PC-9 (cell line): ENCODE results near the gene RAB33B. TPM values are rescaled to one million over a fixed set of nuclear protein-coding genes. Genes with fewer than 3 reads are reported as not detected.

Experiments used
- BruUV-seq: library from RNA; stranded (reverse); fragments of 400-500 nt; replicated peaks from 2 replicates; lab custom pipeline; 2021; lab: Mats Ljungman, UMichigan
- CTCF ChIA-PET: fragments of 300-600 bp; sonication (Branson Sonifier 250); formaldehyde crosslinking; loops from one replicate; lab custom pipeline; 2022; ENCODE audit warnings: antibody characterized with exemption; lab: Charles Lee
- POLR2A ChIA-PET: fragments of 300-600 bp; sonication (Branson Sonifier 250); formaldehyde crosslinking; loops from one replicate; lab custom pipeline; 2022; ENCODE audit warnings: antibody characterized with exemption; ENCODE audit not compliant: unreplicated experiment; lab: Charles Lee
- DNase-seq, 2 experiments: peaks; one replicate each; pipeline versions ENCODE4 v3.0.0 to v3.0.0-alpha.2; 2015 to 2022; ENCODE audit warnings: mixed read lengths in 1 of 2
- H2AFZ ChIP-seq: fragments of 200-600 bp; sonication (generic); 2 replicates; pipeline ENCODE4 v1.8.1; 2017; ENCODE audit warnings: antibody characterized with exemption
- H3F3A ChIP-seq: fragments of 200-600 bp; sonication (generic); 2 replicates; pipeline ENCODE4 v1.8.1; 2017; ENCODE audit warnings: antibody characterized with exemption, mild to moderate bottlenecking, low read depth; ENCODE audit not compliant: insufficient read depth
- H3K27ac ChIP-seq: fragments of 200-600 bp; sonication (generic); 2 replicates; pipeline ENCODE4 v1.6.1; 2016; ENCODE audit warnings: mixed run types
- H3K27me3 ChIP-seq: fragments of 200-600 bp; sonication (generic); 2 replicates; pipeline ENCODE4 v1.6.1; 2016; ENCODE audit warnings: low read depth, mixed run types; ENCODE audit not compliant: insufficient read depth
- H3K36me3 ChIP-seq: fragments of 200-600 bp; sonication (generic); 2 replicates; pipeline ENCODE4 v1.6.1; 2016; ENCODE audit warnings: low read depth, mixed run types
- H3K4me1 ChIP-seq: fragments of 200-600 bp; sonication (generic); replicated peaks from 2 replicates; pipeline ENCODE4 v1.6.1; 2016; ENCODE audit warnings: mixed run types; ENCODE audit not compliant: insufficient read depth
- H3K4me2 ChIP-seq: fragments of 200-600 bp; sonication (generic); 2 replicates; pipeline ENCODE4 v1.6.1; 2017; ENCODE audit warnings: mixed run types
- H3K4me3 ChIP-seq: fragments of 200-600 bp; sonication (generic); 2 replicates; pipeline ENCODE4 v1.6.1; 2016; ENCODE audit warnings: mixed run types
- H3K79me2 ChIP-seq: fragments of 200-600 bp; sonication (generic); 2 replicates; pipeline ENCODE4 v1.6.1; 2017; ENCODE audit warnings: low read depth, mixed run types
- H3K9me2 ChIP-seq: fragments of 200-600 bp; sonication (generic); 2 replicates; pipeline ENCODE4 v1.8.1; 2017; ENCODE audit warnings: mild to moderate bottlenecking; ENCODE audit not compliant: insufficient read depth
- H3K9me3 ChIP-seq: fragments of 200-600 bp; sonication (generic); 2 replicates; pipeline ENCODE4 v1.8.1; 2016; ENCODE audit warnings: low read depth; ENCODE audit not compliant: insufficient read depth
- H4K20me1 ChIP-seq: fragments of 200-600 bp; sonication (generic); 2 replicates; pipeline ENCODE4 v1.8.1; 2017; ENCODE audit not compliant: insufficient read depth
- CTCF ChIP-seq: fragments of 200-600 bp; sonication (generic); conservative IDR thresholded peaks from 2 replicates; pipeline ENCODE4 v1.6.1; 2017; ENCODE audit warnings: mixed run types, antibody characterized with exemption, mild to moderate bottlenecking, moderate library complexity
- EZH2 ChIP-seq: fragments of 200-600 bp; sonication (generic); IDR thresholded peaks from 2 replicates; pipeline ENCODE4 v1.8.0; 2017; ENCODE audit warnings: antibody characterized with exemption, low read depth
- intact Hi-C: fragments of 100-400 bp; cut with micrococcal nuclease; formaldehyde crosslinking; loops from one replicate; pipeline ENCODE4 v1.10.0; 2022; ENCODE audit not compliant: unreplicated experiment
- total RNA-seq: library from RNA; stranded (reverse); gene quantifications from 2 replicates; pipeline ENCODE4 v1.2.3, GENCODE V29; 2021

The RAB33B gene
- total RNA-seq, 1 experiment from 2014 or later, result 7.7 TPM

GRCh38 chr4:139436122-139436521 is 17.8 kb upstream of the RAB33B start:
- Histone ChIP-seq H3K9me2 (no peaks in the 10 kb centered on the region), H3K27me3 (no peaks in the 10 kb centered on the region), H3K4me1 (no peaks in the 10 kb centered on the region), H4K20me1 (no peaks in the 10 kb centered on the region), H3K36me3 (peaks cover 7% of the 10 kb centered on the region; the same call in 1 of the 2 replicates), H3K4me3 (no peak overlapping the region), H3K27ac (no peak overlapping the region), H3K9me3 (0 out of 2 replicates have a peak, but pooled peaks cover 4% of the 10 kb centered on the region), H3F3A (no peaks in the 10 kb centered on the region), H3K4me2 (no peak overlapping the region), H2AFZ (no peak overlapping the region), H3K79me2 (no peaks in the 10 kb centered on the region)
- intact Hi-C loops, result no loop called here
- ChIA-PET CTCF (no interaction called here), POLR2A (no interaction called here)
- TF ChIP-seq EZH2 (no peak), CTCF (no peak)
- BruUV-seq, result no TSS peak
- DNase-seq, result no peak

- H2AFZ ChIP-seq, result no peak overlapping the region
- ChIA-PET CTCF (no interaction called here), POLR2A (no interaction called here)
These were observed 15.8 kb upstream of the RAB33B start for GRCh38 chr4:139438141-139438540.

GRCh38 chr4:139441029-139441428 is 12.9 kb upstream of the RAB33B start:
- TF ChIP-seq CTCF (no peak), EZH2 (no peak)
- Histone ChIP-seq H3K79me2 (no peaks in the 10 kb centered on the region), H2AFZ (no peak overlapping the region), H3K4me2 (no peak overlapping the region), H3K36me3 (peaks cover 7% of the 10 kb centered on the region; the same call in 1 of the 2 replicates), H3K27me3 (no peaks in the 10 kb centered on the region), H3K4me3 (no peak overlapping the region), H4K20me1 (no peaks in the 10 kb centered on the region), H3K9me2 (no peaks in the 10 kb centered on the region), H3K9me3 (0 out of 2 replicates have a peak, but pooled peaks cover 4% of the 10 kb centered on the region), H3F3A (no peaks in the 10 kb centered on the region), H3K4me1 (no peaks in the 10 kb centered on the region), H3K27ac (no peak overlapping the region)
- ChIA-PET CTCF (no interaction called here), POLR2A (no interaction called here)
- no TSS peak for BruUV-seq
- no peak for DNase-seq
- intact Hi-C loops, result no loop called here

More at GRCh38 chr4:139438141-139438540, 15.8 kb upstream of the RAB33B start:
- Histone ChIP-seq H3K4me2 (no peak overlapping the region), H3K4me3 (no peak overlapping the region), H3K9me2 (no peaks in the 10 kb centered on the region), H4K20me1 (no peaks in the 10 kb centered on the region), H3K9me3 (0 out of 2 replicates have a peak, but pooled peaks cover 4% of the 10 kb centered on the region), H3K36me3 (peaks cover 7% of the 10 kb centered on the region; the same call in 1 of the 2 replicates), H3K79me2 (no peaks in the 10 kb centered on the region), H3K27me3 (no peaks in the 10 kb centered on the region), H3K4me1 (no peaks in the 10 kb centered on the region), H3F3A (no peaks in the 10 kb centered on the region), H3K27ac (no peak overlapping the region)
- TF ChIP-seq CTCF (no peak), EZH2 (no peak)
- no peak for DNase-seq
- intact Hi-C loops, result no loop called here
- BruUV-seq, result no TSS peak
